ENCODE measurements around the gene TRPM7. TPM values are rescaled to one million over a fixed set of nuclear protein-coding genes. Genes with fewer than 3 reads are reported as not detected.

Gene TRPM7
- total and polyA plus RNA-seq, 9 of the 15 experiments (the other 6 are each of a cell fraction or from before 2014, with no cell fraction given): 12.3 to 59.2 (median 31.5) TPM

GRCh38 chr15:50593761-50594160 lies 92.8 kb downstream of the TRPM7 start (continued):
- TF ChIP-seq MAFK (IDR thresholded peaks at IDR 0.05; ENCODE audit: low read length): peak; percentile 42
- no peak for TF ChIP-seq HEY1 (CRISPR knock-in tag; IDR thresholded peaks at IDR 0.05; ENCODE audit: borderline replicate concordance)
- no peak for TF ChIP-seq CTCF (IDR thresholded peaks at IDR 0.05 in 2 of 3, conservative IDR thresholded peaks at IDR 0.05 in 1 of 3; ENCODE audit: insufficient read depth in 2 of 3, low read depth in 1 of 3, low read length in 3 of 3)
- no peak for TF ChIP-seq GTF2B (IDR thresholded peaks at IDR 0.05; ENCODE audit: extremely low read depth, insufficient read length)
- TF ChIP-seq ZC3H11A (IDR thresholded peaks at IDR 0.05; ENCODE audit: low read depth, low read length): no peak
- TF ChIP-seq TFE3 (CRISPR knock-in tag; IDR thresholded peaks at IDR 0.05): no peak
- no peak for TF ChIP-seq RBM14 (IDR thresholded peaks at IDR 0.05; ENCODE audit: borderline replicate concordance, insufficient read depth, low read depth, low read length)
- no peak for TF ChIP-seq FOXK1 (CRISPR knock-in tag; IDR thresholded peaks at IDR 0.05; ENCODE audit: borderline replicate concordance)
- no peak for TF ChIP-seq POU5F1 (IDR thresholded peaks at IDR 0.05; ENCODE audit: borderline replicate concordance, low read depth, low read length, partially characterized antibody)
- TF ChIP-seq SMAD3 (CRISPR knock-in tag; conservative IDR thresholded peaks at IDR 0.05): no peak
- TF ChIP-seq ZNF511 (CRISPR knock-in tag; IDR thresholded peaks at IDR 0.05): no peak
- TF ChIP-seq KDM5B (IDR thresholded peaks at IDR 0.05; ENCODE audit: insufficient replicate concordance, low read depth, low read length): no peak
- no peak for TF ChIP-seq RBM22 (IDR thresholded peaks at IDR 0.05; ENCODE audit: low read depth, low read length, poor library complexity, severe bottlenecking)
- no peak for TF ChIP-seq ZNF239 (CRISPR knock-in tag; IDR thresholded peaks at IDR 0.05)
- TF ChIP-seq L3MBTL2 (IDR thresholded peaks at IDR 0.05): no peak
- no peak for TF ChIP-seq MECOM (CRISPR knock-in tag; IDR thresholded peaks at IDR 0.05)
- no peak for TF ChIP-seq ELK3 (CRISPR knock-in tag; IDR thresholded peaks at IDR 0.05)
- TF ChIP-seq MBD2 (IDR thresholded peaks at IDR 0.05; ENCODE audit: borderline replicate concordance, low read depth): no peak
- no peak for TF ChIP-seq TBP (optimal IDR thresholded peaks at IDR 0.05; ENCODE audit: low read depth, low read length)
- no peak for TF ChIP-seq MTF1 (CRISPR knock-in tag; IDR thresholded peaks at IDR 0.05; ENCODE audit: borderline replicate concordance)
